Measurements from ENCODE around the gene COL4A4.

GRCh38 chr2:227186751-227187150 lies 22.7 kb upstream of the COL4A4 start:
- TF ChIP-seq REST (IDR thresholded peaks at IDR 0.05; ENCODE audit: insufficient read depth in 1 of 2, low read depth in 2 of 2, low read length in 2 of 2) (no peak), TAF1 (IDR thresholded peaks at IDR 0.05; ENCODE audit: borderline replicate concordance, insufficient read depth, low read length) (no peak), SIN3A (IDR thresholded peaks at IDR 0.05; ENCODE audit: borderline replicate concordance, insufficient read depth, low read length) (no peak), POLR2AphosphoS5 (IDR thresholded peaks at IDR 0.05; ENCODE audit: low read depth, low read length) (no peak), FOXP2 (optimal IDR thresholded peaks at IDR 0.05; ENCODE audit: borderline replicate concordance, extremely low read depth, extremely low read length, insufficient read depth) (no peak)
